Natural killer cell (primary cell): ENCODE results near the gene CLEC18A. TPM values are rescaled to one million over a fixed set of nuclear protein-coding genes. Genes with fewer than 3 reads are reported as not detected.
A peak's percentile ranks its signal among the peaks of the same experiment; 100 is the strongest.

ENCODE experiments used
- ATAC-seq, 3 donors: fragments of 150-1000 bp in 2 of 3; fragments of 200-7000 bp in 1 of 3; cut with Tn5 transposase; 1 replicate in 1 of 3; 2 replicates in 2 of 3; pipeline ENCODE4 v1.10.0; 2021; ENCODE audit warnings: mild to moderate bottlenecking in 2 of 3, moderate library complexity in 2 of 3
- DNase-seq, 2 donors: peaks; one replicate each; pipeline versions ENCODE4 v3.0.0 to v3.0.0-alpha.2; 2013 to 2021; ENCODE audit warnings: mixed read lengths in 1 of 2
- H3K27ac ChIP-seq: one replicate; pipeline ENCODE4 v1.5.1; 2013; ENCODE audit warnings: mild to moderate bottlenecking, low read length
- H3K27me3 ChIP-seq: one replicate; pipeline ENCODE4 v1.6.1; 2013; ENCODE audit warnings: low read length; ENCODE audit not compliant: control insufficient read depth, insufficient read depth
- H3K36me3 ChIP-seq: one replicate; pipeline ENCODE4 v1.6.1; 2013; ENCODE audit warnings: low read length; ENCODE audit not compliant: control insufficient read depth, insufficient read depth
- H3K4me1 ChIP-seq: one replicate; pipeline ENCODE4 v1.6.1; 2013; ENCODE audit warnings: low read length; ENCODE audit not compliant: control insufficient read depth, insufficient read depth
- H3K4me3 ChIP-seq: one replicate; pipeline ENCODE4 v1.5.1; 2013; ENCODE audit warnings: low read length
- H3K9me3 ChIP-seq: one replicate; pipeline ENCODE4 v1.6.1; 2013; ENCODE audit warnings: low read length; ENCODE audit not compliant: control insufficient read depth, insufficient read depth
- H3K27ac Mint-ChIP-seq, 2 donors: one replicate each; pipeline ENCODE4 v1.8.0; 2022; ENCODE audit warnings: mild to moderate bottlenecking in 2 of 2, mixed read lengths in 2 of 2, moderate library complexity in 1 of 2
- H3K27me3 Mint-ChIP-seq, 2 donors: one replicate each; pipeline ENCODE4 v1.8.0; 2022; ENCODE audit warnings: low read depth in 2 of 2, mixed read lengths in 2 of 2
- H3K36me3 Mint-ChIP-seq: one replicate; pipeline ENCODE4 v1.8.0; 2022; ENCODE audit warnings: mixed read lengths
- H3K4me1 Mint-ChIP-seq, 2 donors: one replicate each; pipeline ENCODE4 v1.8.0; 2022; ENCODE audit warnings: mixed read lengths in 2 of 2
- H3K4me3 Mint-ChIP-seq: one replicate; pipeline ENCODE4 v1.8.0; 2022; ENCODE audit warnings: mild to moderate bottlenecking, moderate library complexity, mixed read lengths
- H3K9me3 Mint-ChIP-seq, 2 donors: one replicate each; pipeline ENCODE4 v1.8.0; 2022; ENCODE audit warnings: mixed read lengths in 2 of 2
- CTCF ChIP-seq: fragments of 200-600 bp; IDR thresholded peaks from one replicate; pipeline ENCODE4 v1.8.0; 2022; ENCODE audit warnings: antibody characterized with exemption
- WGBS: methylation state at CpG from one replicate; pipeline ENCODE4 v1.1.7; 2013; ENCODE audit warnings: missing lambda C conversion rate; ENCODE audit not compliant: insufficient coverage; 5-methylcytosine and 5-hydroxymethylcytosine counted together
- intact Hi-C: fragments of 100-400 bp; cut with micrococcal nuclease; formaldehyde crosslinking; loops from one replicate; pipeline ENCODE4 v1.14.2; 2022
- total RNA-seq, 4 donors: library from RNA; stranded (reverse); fragments of 120-200 nt in 1 of 4; gene quantifications; one replicate each; pipeline versions ENCODE4 v1.2.3 to v1.2.4, GENCODE V29; 2013 to 2022

CLEC18A gene
- total RNA-seq, 3 donors from 2014 or later (not counting 1 experiment from before 2014, with no cell fraction given): 2.3 to 2.7 (median 2.4) TPM

- Histone ChIP-seq H3K4me1 (no peaks in the 10 kb centered on the region), H3K27me3 (no peaks in the 10 kb centered on the region), H3K9me3 (no peaks in the 10 kb centered on the region), H3K36me3 (peaks cover 49% of the 10 kb centered on the region), H3K4me3 (no peak overlapping the region), H3K27ac (no peak overlapping the region)
- H3K4me1 Mint-ChIP-seq: peaks cover 0 to 4% of the 10 kb centered on the region in 2 donors
- no peak for DNase-seq
- no peaks in the 10 kb centered on the region for H3K27me3 Mint-ChIP-seq
- 98% methylated on average over 8 of the region's 10 CpGs for WGBS
- peaks cover 12% of the 10 kb centered on the region for H3K36me3 Mint-ChIP-seq
- H3K9me3 Mint-ChIP-seq: no peaks in the 10 kb centered on the region
- no peak for TF ChIP-seq CTCF
- H3K27ac Mint-ChIP-seq: peak overlapping the region in 1 of 2 donors; percentile 22
- no peak overlapping the region for H3K4me3 Mint-ChIP-seq
- no peak for ATAC-seq
- intact Hi-C loops: no loop called here
Observed at GRCh38 chr16:69928856-69929400, 22.2 kb upstream of the CLEC18A start.

GRCh38 chr16:69929480-69929879 lies 21.7 kb upstream of the CLEC18A start:
- H3K27me3 Mint-ChIP-seq: no peaks in the 10 kb centered on the region
- Histone ChIP-seq H3K4me3 (no peak overlapping the region), H3K27me3 (no peaks in the 10 kb centered on the region), H3K9me3 (no peaks in the 10 kb centered on the region), H3K27ac (no peak overlapping the region), H3K4me1 (no peaks in the 10 kb centered on the region), H3K36me3 (peaks cover 52% of the 10 kb centered on the region)
- DNase-seq: no peak
- no peaks in the 10 kb centered on the region for H3K9me3 Mint-ChIP-seq
- ATAC-seq: no peak
- no peak for TF ChIP-seq CTCF
- no peak overlapping the region for H3K4me3 Mint-ChIP-seq
- no peak overlapping the region for H3K27ac Mint-ChIP-seq
- H3K36me3 Mint-ChIP-seq: peaks cover 12% of the 10 kb centered on the region
- intact Hi-C loops: no loop called here
- 92% methylated on average over 9 of the region's 9 CpGs for WGBS
- peaks cover 0 to 4% of the 10 kb centered on the region in 2 donors for H3K4me1 Mint-ChIP-seq

- DNase-seq (peak; percentile 20 to 75), ATAC-seq (peak; percentile 60 to 84 (median 72))
- intact Hi-C loops: loop anchor here (5.0 kb wide), 1 partner anchor 133 kb away; no protein-coding TSS in a partner anchor
- TF ChIP-seq CTCF: peak; percentile 70
- Mint-ChIP-seq H3K36me3 (peaks cover 12% of the 10 kb centered on the region), H3K27me3 (no peaks in the 10 kb centered on the region), H3K27ac (no peak overlapping the region), H3K9me3 (no peaks in the 10 kb centered on the region), H3K4me3 (no peak overlapping the region), H3K4me1 (peaks cover 0 to 4% of the 10 kb centered on the region in 2 donors)
- Histone ChIP-seq H3K27me3 (no peaks in the 10 kb centered on the region), H3K4me1 (no peaks in the 10 kb centered on the region), H3K4me3 (no peak overlapping the region), H3K27ac (no peak overlapping the region), H3K9me3 (no peaks in the 10 kb centered on the region), H3K36me3 (peaks cover 57% of the 10 kb centered on the region)
- WGBS: 81% methylated on average over 10 of the region's 12 CpGs
Observed at GRCh38 chr16:69930117-69930776, 20.9 kb upstream of the CLEC18A start.
